CD4-positive, alpha-beta T cell treated with Interleukin-15 for 1 hour (primary cell): ENCODE results near the gene TUBA1C.
A peak's percentile ranks its signal among the peaks of the same experiment; 100 is the strongest.
"Not testable (repeated sequence)": the region's sequence is repeated elsewhere in the genome, so short reads cannot be mapped to it uniquely, and the experiment has no call there.

Source experiments
- DNase-seq: peaks from one replicate; pipeline ENCODE4 v3.0.0-alpha.2; 2020

TUBA1C gene

DNA sequence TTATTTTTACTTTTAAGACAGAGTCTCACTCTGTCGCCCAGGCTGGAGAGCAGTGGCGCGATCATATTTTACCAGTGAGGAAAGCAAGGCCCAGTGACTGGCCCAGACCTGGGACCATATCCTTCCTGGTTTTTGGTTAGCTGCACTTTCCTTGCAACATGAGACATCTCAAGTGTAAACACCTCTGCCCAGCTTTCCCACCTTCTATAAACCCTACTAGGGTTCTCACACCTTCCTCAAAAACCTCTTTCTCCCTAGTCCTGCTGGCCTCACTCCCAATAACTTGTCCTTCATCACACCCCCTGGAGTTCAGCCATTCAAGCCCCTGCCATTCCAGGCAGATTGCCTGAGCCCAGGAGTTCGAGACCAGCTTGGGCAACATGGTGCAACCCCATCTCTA, 19.8 kb downstream of the TUBA1C start:
- DNase-seq: no peak

- DNase-seq: no peak
These were observed 23.0 kb downstream of the TUBA1C start for GRCh38 chr12:49287876-49288275.

DNA sequence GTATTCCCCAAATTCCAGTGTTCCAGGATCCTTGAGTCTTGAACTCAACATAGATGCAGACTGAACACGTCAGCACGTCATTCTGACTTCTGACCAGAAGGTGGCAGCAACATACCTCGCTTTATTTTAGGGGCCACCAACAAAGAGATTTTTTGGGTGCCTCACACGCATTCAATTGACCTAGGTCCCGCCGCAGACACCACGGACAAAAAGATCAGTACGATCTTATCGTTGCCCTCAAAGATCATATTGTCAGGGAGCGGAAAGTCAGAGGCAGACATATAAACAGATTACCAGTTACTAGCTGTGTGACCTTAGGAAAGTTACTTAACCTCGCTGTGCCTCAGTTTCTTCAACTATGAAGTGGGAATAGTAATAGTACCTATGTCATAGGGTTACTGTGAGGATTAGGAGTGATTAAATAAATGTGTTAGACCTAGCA, 23.6 kb downstream of the TUBA1C start:
- DNase-seq: peak; percentile 64

DNA sequence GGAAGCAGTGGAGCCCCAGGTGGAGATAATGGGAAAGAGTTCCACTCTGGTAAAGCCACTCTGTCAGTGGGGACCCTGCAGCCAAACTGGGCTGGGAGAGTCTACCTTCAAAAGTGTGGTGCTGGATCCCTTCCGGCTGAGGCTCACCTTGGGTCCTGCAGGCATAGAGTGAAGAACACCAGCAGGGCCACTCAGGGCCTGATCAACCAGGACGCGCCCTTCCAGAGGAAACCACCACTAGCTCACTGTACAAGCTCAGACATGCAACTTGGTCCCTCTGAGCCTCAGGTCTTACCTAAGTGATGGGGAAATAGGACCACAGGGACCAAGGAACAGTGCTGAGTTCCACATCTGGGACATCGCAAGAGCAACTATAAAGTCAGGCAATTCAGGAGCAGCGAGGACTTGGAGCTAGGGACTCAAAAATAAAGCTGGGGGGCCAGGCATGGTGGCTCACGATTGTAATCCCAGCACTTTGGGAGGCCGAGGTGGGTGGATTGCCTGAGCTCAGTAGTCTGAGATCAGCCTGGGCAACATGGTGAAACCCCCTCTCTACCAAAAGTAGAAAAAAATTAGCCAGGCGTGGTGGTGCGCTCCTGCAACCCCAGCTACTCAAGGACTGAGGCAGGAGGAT, 24.2 kb downstream of the TUBA1C start:
- no peak for DNase-seq

- no peak for DNase-seq
These were observed 27.8 kb downstream of the TUBA1C start for GRCh38 chr12:49292729-49293055.

- no peak for DNase-seq
These were observed 28.4 kb downstream of the TUBA1C start for GRCh38 chr12:49293056-49293956.

DNA sequence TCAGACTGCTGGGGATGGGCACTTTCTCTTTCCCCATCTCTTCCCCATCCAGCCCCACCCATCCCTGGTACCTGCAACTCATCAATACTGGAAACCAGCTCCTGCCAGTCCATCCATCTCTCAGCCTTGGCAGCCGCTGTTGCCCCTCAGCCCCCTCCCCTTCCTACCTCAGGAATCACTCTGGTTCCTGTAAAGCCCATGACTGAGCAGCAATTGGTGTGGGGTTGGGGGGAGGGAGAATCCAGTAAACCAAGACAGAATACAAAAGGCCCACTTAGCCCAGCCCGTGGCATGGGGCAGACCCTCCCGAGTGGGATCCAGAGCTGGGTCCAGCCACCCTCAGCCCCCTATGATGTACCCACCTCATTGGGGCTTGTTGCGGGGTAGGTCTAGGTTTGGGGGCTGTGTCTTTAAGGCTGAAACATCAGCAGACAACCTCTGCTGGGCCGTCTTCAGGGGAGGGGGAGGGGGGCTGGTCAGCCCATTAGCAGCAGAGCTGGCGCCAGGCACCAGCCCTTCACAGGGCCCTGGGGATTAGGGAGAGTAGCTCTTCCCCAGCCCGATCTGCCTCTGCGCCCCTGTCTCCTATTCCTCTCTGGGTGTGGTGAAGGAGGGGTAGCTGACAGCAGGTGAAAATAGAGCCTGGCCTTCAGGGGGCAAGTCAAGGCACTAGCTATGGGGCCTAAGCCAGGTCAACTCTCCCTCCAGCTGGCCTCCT, 29.4 kb downstream of the TUBA1C start:
- no peak for DNase-seq

DNA sequence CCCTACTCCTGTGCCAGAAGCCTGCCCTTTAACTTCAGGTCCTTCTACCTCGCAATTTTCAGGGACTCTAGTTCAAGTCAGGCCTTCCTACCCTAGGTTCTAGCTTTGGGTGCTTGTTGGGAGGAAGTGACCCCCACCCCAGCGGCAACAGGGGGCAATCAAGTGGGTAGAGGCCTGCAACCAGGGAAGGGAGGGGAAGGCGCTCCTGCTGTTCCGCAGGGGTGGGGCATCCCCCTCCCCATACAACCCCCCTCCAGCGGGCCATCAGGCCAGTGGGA, 29.9 kb downstream of the TUBA1C start:
- DNase-seq: no peak

DNA sequence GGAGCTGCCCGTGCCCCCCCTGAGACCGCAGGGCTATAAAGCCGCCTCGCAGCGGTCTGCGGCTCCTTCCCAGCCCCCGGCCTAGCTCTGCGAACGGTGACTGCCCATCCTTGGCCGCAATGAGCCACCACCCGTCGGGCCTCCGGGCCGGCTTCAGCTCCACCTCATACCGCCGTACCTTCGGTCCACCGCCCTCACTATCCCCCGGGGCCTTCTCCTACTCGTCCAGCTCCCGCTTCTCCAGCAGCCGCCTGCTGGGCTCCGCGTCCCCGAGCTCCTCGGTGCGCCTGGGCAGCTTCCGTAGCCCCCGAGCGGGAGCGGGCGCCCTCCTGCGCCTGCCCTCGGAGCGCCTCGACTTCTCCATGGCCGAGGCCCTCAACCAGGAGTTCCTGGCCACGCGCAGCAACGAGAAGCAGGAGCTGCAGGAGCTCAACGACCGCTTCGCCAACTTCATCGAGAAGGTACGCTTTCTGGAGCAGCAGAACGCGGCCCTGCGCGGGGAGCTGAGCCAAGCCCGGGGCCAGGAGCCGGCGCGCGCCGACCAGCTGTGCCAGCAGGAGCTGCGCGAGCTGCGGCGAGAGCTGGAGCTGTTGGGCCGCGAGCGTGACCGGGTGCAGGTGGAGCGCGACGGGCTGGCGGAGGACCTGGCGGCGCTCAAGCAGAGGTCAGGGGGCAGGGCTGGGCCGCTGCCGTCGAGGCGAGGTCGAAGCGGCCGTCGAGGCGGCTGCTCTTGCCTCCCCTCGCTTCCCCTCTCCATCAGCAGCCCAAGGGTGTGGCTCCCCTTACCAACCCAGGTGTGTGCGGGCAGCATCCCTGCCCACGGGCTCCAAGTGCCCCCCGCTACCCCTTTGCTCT, 30.4 kb downstream of the TUBA1C start, which contains the start of gene PRPH:
PRPH (plus strand) TSS at position 66 of the 855 bp plus-strand sequence; CDS start at position 120, 54 bp downstream.
- DNase-seq: no peak

- peak; percentile 48 for DNase-seq
These were observed 31.4 kb downstream of the TUBA1C start for GRCh38 chr12:49296034-49296835.

- no peak for DNase-seq
These were observed 32.2 kb downstream of the TUBA1C start for GRCh38 chr12:49296836-49297694.

DNA sequence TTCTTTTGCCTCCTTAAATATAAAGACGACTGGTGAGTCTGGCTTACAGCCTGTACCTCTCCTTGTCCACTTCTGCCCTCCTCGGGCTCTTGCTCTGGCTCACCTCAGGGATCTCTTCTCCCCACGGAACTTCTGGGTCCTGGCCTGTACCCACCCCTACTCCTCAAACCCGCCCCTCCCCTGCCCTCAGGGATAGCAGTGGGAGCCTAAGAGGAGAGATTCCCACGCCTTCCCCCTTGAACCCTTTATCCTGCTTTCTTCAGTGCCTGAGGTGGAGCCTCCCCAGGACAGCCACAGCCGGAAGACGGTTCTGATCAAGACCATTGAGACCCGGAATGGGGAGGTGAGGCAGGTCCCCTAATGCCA, 32.8 kb downstream of the TUBA1C start:
- DNase-seq: no peak

DNA sequence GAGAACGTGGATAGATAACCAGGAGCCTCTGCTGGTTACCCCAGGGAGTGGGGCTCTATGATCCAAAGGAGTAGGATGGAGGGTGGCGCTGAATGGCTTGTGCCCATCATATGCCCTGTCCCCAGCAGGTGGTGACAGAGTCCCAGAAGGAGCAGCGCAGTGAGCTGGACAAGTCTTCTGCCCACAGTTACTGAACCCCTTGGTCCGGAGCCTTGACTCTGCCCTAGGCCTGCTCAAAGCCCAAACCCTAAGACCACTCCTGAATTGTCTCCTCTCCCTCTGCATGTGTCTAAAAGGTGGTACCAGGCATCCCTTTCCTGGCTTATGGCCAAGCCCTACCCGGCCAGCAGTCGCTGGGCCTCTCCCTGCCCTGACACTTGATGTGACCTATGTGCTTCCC, 33.3 kb downstream of the TUBA1C start:
- no peak for DNase-seq

- no peak for DNase-seq
These were observed 36.9 kb downstream of the TUBA1C start for GRCh38 chr12:49301760-49302159.

DNA sequence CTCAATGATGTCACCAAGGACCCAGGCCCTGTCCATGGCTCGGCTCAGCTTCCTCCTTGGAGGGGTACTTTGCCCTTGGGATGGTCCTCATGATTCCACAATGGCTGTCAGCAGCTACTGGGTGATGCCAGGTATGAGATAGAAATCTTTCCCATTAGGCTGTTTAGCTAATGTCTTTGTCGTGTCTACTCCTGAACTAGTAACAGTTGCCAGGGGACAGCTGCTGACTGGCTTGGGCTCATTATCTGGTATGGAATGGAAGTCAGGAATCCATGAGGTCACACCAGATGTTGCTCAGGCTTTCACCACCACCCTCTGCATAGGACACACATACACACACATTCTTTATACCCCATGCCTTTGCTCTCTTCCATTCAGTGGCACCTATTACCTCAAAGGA, 39.3 kb downstream of the TUBA1C start:
- no peak for DNase-seq

DNA sequence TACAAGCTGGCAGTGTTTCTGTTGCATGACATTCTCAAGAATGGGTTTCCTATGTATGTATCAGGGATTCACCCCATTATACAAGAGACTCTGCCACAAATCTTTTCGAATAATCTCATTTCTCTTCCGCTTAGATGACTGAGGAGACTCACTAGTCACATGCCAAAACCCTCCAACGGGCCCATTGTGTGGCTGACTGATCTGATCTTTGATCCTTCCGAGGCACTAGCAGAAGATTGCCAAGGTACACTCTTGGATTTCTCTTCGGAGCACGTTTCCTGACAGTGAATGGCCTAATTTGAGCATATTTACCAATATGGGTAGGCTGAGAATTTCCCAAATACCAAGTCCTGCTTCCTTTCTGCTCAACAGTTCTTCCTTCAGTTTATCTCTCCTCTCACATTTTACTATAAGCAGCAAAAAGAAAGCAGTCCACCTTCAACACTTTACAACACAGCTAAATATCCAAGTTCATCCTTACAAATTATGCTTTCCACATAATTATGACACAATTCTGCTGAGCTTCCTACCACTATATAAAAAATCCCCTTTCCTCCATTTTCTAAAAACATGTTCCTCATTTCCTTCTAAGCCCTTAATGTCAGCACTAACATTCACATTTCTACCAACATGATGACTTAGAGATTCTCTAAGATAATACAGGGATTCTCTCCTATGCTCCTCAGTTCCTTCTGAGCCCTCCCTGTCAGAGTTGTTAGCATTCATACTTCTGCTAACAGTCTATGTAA, 41.1 kb downstream of the TUBA1C start:
- DNase-seq: no peak

GRCh38 chr12:49309386-49309785, 44.5 kb downstream of the TUBA1C start:
- DNase-seq: no peak

- DNase-seq: not testable (repeated sequence)
These were observed 45.6 kb downstream of the TUBA1C start for GRCh38 chr12:49310451-49311000.

- no peak for DNase-seq
These were observed 49.9 kb downstream of the TUBA1C start for GRCh38 chr12:49314811-49315210.

DNA sequence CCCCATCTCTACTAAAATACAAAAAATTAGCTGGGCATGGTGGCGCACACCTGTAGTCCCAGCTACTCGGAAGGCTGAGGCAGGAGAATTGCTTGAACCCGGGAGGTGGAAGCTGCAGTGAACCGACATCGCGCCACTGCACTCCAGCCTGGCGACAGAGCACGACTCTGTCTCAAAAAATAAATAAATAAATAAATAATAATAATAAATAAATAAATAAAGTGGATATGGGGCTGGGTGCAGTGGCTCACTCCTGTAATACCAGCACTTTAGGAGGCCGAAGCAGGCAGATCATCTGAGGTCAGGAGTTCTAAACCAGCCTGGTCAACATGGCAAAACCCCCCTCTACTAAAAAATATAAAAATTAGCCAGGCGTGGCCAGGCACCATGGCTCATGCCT, 52.2 kb downstream of the TUBA1C start:
- DNase-seq: not testable (repeated sequence)
